NCI-H748 treated with DMSO at 0.1 percent for 48 hours (cell line): ENCODE measurements around the gene TRIP4.
"Not testable (repeated sequence)": the region's sequence is repeated elsewhere in the genome, so short reads cannot be mapped to it uniquely, and the experiment has no call there.

Experiments used
- DNase-seq: peaks from one replicate; lab custom pipeline; 2025; lab: John Stamatoyannopoulos, UW

TRIP4 gene

DNA sequence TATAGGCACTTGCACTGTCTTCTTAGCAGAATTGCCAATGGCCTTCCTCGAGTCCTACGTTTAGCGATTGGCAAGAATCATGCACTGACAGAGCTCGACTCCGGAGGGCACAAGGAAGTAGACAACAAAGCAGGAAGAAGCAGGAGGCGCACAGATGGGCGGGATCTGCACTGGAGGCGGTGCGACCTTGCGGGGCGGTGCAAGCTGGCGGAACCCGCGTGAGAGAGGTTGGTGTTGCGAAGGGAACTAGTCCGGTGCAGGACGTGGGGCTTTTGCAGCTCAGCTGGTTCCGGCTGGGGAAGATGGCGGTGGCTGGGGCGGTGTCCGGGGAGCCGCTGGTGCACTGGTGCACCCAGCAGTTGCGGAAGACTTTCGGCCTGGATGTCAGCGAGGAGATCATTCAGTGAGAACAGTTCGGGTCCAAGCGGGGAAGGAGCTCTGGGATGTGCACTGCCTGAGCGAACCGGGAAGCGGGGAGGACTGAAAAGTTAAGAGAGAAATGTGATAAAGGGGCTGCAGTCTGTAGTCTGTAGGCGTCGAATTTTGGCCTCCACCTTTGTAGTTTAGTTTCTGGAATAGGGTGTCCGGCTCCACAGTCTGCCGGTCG lies at the start of gene TRIP4:
TRIP4 (plus strand) TSS at position 275 of the 607 bp plus-strand sequence; CDS start at position 303, 28 bp downstream.
- DNase-seq, result peak; percentile 86

DNA sequence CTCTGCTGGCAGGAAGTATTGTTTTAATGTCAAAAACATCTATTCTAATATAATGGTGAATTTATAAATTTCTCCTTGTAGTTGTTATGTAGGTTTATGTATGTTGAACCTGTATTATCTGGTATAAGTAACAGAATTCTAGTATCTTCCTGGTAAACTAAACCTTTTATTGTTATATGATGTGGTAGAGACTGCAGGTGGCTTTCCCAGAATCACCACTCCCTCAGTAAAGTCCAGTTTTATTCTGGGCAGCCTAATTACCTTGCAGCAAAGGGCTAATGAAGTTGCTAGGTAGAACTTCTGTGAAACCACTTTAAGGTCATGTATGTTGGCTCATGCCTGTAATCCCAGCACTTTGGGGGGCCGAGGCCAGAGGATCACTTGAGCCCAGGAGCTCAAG lies 47.3 kb upstream of the TRIP4 start:
- DNase-seq, result no peak

- no peak for DNase-seq
Observed at GRCh38 chr15:64341961-64342360, 45.7 kb upstream of the TRIP4 start.

- DNase-seq, result no peak
Observed at GRCh38 chr15:64343222-64343621, 44.4 kb upstream of the TRIP4 start.

DNA sequence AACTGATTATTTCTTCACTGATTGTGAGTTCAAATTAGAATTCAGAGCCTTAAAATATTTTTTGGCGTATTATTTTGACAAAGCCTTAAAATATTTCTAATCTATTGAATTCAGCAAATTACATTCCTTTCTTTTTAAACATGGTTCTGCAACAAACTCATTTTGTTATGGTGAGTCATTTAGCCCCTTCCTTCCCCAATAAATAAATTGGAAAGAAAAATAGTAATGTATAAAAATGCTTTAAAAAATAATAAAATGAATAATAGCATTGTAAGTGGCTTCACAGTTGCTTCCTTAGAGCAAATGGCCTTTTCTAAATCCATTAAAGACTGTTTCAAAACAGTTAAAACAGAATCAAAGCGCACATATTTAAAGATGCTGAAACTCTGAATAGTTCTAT lies 43.8 kb upstream of the TRIP4 start:
- DNase-seq, result no peak

DNA sequence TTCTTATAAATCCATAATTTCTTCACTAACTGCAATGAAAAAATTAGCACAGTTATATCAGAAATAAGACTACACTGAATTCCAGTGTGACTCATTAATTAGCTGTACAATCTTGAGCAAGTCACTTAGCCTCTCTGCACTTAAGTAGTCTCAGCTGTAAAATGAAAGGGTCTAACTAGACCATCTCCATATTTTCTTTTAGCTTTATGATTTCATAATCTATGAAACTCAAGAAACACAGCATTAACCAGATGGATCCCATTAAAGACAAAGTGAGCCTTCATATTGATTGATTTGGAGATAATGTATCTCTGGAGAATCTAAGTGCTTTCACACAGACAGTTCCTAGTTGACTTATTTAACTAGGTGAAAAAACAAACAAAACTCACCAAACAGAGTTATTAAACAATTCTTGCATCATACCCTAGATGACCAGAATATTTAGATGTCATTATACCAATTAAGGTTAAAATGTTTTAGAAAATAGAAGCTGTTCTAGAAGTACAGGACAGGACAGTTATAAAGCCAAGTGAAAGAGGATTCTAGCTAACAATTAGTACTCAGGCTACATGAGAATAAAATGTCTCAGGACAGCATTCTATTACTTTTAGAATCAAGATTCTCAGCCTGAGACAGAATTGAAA lies 42.9 kb upstream of the TRIP4 start:
- DNase-seq, result no peak

- DNase-seq, result not testable (repeated sequence)
Observed at GRCh38 chr15:64346242-64346641, 41.4 kb upstream of the TRIP4 start.

- no peak for DNase-seq
Observed at GRCh38 chr15:64348455-64348854, 39.2 kb upstream of the TRIP4 start.

- no peak for DNase-seq
Observed at GRCh38 chr15:64349375-64349774, 38.3 kb upstream of the TRIP4 start.

- no peak for DNase-seq
Observed at GRCh38 chr15:64351265-64351664, 36.4 kb upstream of the TRIP4 start.

DNA sequence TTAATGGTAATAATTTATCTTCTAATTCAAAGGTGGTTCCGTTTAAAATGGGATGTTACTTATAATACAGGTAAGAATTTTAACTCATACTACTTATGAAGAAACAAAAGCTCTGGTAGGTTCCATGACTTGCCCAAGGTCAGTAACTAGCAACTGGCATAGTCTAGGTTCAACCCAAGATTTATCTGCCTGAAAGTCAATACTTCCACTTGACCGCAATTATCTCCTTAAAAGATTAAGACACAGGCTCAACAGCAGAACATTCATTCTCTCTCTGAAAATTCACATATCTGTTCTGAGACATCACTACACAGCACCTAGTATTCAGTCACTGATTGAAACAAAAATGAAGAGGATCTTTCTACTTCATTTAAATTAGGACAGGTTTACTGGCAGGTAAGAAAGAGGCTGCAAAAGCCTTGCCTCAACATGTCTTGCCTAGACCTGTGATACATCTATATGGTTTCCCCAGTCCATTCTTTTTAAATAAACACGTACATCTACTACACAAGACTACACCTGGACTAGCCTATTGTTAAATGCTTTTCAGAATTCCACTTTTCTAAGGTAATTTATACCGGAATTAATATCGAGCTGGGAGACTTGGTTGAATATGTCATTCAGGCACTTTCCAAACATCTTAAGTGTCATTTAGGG lies 32.8 kb upstream of the TRIP4 start:
- DNase-seq, result no peak

- DNase-seq, result no peak
Observed at GRCh38 chr15:64355348-64355943, 32.2 kb upstream of the TRIP4 start.

DNA sequence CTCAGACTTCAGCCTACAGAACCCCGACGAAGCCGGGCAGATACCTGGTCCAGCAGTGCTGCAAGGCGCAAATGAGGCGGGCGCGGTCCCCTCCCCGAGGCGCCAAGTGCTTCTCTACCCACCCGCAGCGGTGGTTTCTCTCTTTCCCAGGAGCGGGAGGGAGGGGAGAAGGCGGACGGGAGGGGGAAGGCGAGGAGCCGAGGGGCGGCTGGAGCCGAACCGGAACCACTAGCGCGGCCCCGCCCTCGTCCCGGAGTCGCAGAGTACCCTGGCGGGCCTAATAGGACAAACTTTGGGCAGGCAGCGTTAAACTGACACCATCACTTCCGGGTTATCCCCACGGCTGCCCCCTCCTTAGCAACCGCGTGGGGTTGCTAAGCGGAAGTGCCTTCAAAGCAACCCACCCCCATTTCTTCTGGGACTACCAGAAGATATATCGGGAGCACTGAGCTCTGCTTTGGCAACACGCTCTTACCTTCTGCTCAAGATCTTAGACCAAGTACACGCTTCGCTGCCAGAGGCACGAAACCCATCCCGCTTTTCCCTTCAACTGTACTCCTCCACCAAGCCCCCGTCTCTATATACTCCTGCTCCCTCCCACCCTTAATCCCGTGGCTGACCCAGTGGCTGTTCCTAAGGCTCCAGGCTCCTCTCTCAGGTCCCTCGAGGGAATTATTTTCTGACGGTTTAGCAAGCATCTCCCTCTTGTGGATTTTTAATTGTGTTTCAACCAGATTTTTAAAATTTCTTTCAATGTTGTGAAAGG lies 31.5 kb upstream of the TRIP4 start, which contains the start of gene CSNK1G1:
CSNK1G1 (minus strand) TSS at position 230 of the 766 bp plus-strand sequence. CDS start 55,674 bp downstream, outside the sequence.
- DNase-seq, result peak; percentile 88

DNA sequence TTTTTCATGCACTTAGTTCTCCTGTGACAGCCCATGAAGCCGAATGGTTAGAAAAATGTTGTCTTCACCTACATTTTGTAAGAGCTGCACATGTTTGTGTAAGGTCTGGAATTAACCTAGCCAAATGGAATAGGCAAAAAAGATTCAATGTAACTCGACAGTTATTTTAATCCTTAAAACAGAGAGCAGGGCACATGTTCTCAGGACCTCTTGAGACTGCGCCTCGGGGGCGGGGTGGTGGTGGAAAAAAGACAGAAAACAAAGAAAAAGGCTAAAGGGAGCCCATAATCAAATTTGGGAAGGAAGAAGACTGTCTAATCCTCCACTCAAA lies 31.0 kb upstream of the TRIP4 start:
- DNase-seq, result no peak

- DNase-seq, result no peak
Observed at GRCh38 chr15:64361259-64361658, 26.4 kb upstream of the TRIP4 start.

DNA sequence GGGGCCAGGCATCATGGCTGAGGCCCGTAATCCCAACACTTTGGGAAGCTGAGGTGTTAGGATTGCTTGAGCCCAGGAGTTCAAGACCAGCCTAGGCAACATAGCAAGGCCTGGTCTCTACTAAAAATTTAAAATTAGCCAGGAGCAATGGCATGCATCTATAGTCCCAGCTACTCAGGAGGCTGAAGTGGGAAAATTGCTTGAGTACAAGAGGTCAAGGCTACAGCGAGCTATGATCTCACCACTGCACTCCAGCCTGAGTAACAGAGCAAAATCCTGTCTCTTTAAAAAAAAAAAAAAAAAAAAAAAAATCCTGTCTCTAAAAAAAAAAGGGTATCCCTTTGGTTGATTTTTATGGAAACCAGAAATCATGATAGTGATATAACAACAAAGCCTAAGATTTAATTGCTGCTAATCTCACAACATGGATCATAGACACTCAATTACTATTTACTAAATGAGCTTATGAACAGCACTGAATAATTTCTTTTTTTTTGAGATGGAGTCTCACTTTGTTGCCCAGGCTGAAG lies 18.5 kb upstream of the TRIP4 start:
- no peak for DNase-seq

- DNase-seq, result not testable (repeated sequence)
Observed at GRCh38 chr15:64371383-64371782, 16.3 kb upstream of the TRIP4 start.

DNA sequence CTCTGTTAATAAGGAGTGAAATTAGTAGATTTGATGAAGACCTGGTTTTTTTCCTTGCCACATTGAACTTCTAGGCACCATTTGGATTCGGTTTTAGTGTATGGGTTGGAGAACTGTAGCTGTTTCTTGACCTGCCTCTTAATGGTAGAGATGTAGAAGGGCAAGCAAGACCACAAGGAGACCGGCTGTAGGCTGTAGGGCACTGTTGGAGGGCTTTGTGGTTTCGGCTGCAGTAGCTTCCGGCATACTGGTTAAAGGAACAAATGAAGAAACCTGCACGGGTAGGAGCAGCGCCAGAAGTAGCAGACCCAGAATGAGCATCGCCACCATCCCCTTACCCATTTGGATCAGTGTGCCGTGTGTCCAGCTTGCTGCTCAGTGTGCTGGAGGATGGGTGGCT lies 14.3 kb upstream of the TRIP4 start:
- DNase-seq, result no peak

DNA sequence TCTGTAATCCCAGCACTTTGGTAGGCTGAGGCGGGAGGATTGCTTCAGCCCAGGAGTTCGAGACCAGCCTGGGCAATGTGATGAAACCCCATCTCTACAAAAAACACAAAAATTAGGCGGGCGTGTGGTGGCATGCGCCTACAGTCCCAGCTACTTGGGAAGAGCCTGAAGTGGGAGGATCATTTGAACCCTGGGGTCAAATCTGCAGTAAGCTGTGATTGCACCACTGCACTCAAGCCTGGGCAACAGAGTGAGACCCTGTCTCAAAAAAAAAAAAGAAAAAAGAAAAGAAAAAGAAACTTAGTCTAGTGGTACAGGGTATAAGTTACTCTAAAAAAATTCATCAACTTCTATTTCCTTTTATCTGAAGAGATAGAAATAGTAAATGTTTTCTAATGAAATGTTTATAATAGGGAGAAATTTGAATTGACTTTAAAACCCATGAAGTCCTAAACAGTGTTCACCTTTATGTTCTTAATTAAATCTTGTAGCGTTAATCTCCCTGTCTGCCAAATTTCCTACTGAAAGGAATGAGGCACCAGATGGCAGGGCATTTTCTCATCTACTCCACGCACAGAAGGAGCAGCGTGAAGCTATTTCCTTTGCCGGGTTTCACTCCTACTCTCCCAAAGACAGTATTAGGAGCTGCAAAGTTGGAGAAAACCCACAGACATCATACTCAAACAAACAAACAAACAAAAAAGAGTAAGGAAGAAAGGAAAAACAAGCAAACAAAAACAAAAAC lies 8.2 kb upstream of the TRIP4 start:
- DNase-seq, result no peak

GRCh38 chr15:64380130-64380870 lies 7.3 kb upstream of the TRIP4 start:
- not testable (repeated sequence) for DNase-seq
